Ectodermal cell (in vitro differentiated cells): ENCODE results near the gene STRADB.
"Not testable (repeated sequence)": the region's sequence is repeated elsewhere in the genome, so short reads cannot be mapped to it uniquely, and the experiment has no call there.

Source experiments
- H3K27ac ChIP-seq: 2 replicates; pipeline ENCODE4 v1.7.0; 2013; ENCODE audit warnings: mild to moderate bottlenecking, low read depth, low read length; ENCODE audit not compliant: insufficient read depth, poor library complexity, severe bottlenecking
- H3K27me3 ChIP-seq: 2 replicates; pipeline ENCODE4 v1.7.0; 2013; ENCODE audit warnings: mild to moderate bottlenecking, low read length; ENCODE audit not compliant: insufficient read depth, control insufficient read depth, poor library complexity, severe bottlenecking
- H3K36me3 ChIP-seq: one replicate; pipeline ENCODE4 v1.7.0; 2013; ENCODE audit warnings: low read length; ENCODE audit not compliant: control insufficient read depth, insufficient read depth
- H3K4me1 ChIP-seq: one replicate; pipeline ENCODE4 v1.7.0; 2013; ENCODE audit warnings: low read length; ENCODE audit not compliant: control insufficient read depth, insufficient read depth
- H3K4me3 ChIP-seq: 2 replicates; pipeline ENCODE4 v1.7.0; 2013; ENCODE audit warnings: low read depth, low read length, control low read depth; ENCODE audit not compliant: insufficient read depth
- H3K9me3 ChIP-seq: 2 replicates; pipeline ENCODE4 v1.7.0; 2013; ENCODE audit warnings: mild to moderate bottlenecking, low read length, moderate library complexity; ENCODE audit not compliant: control insufficient read depth
- WGBS, 2 experiments: methylation state at CpG; one replicate each; pipeline ENCODE4 v1.1.7; 2013; ENCODE audit warnings: missing lambda C conversion rate in 2 of 2; 5-methylcytosine and 5-hydroxymethylcytosine counted together

STRADB gene

GRCh38 chr2:201466050-201466675 lies 14.6 kb downstream of the STRADB start:
- Histone ChIP-seq H3K27me3 (no peaks in the 10 kb centered on the region), H3K4me3 (no peak overlapping the region), H3K9me3 (no peaks in the 10 kb centered on the region), H3K27ac (no peak overlapping the region), H3K4me1 (no peaks in the 10 kb centered on the region), H3K36me3 (no peaks in the 10 kb centered on the region)
- WGBS, 2 experiments = 91 to 100% methylated on average over 2 to 3 of the region's 3 CpGs

- no peaks in the 10 kb centered on the region for H3K36me3 ChIP-seq
- H3K4me1 ChIP-seq = no peaks in the 10 kb centered on the region
- no peak overlapping the region for H3K4me3 ChIP-seq
- H3K27ac ChIP-seq = no peak overlapping the region
- no peaks in the 10 kb centered on the region for H3K27me3 ChIP-seq
- no peaks in the 10 kb centered on the region for H3K9me3 ChIP-seq
These were observed 16.1 kb downstream of the STRADB start for GRCh38 chr2:201467666-201468065.

GRCh38 chr2:201470821-201471731 lies 19.5 kb downstream of the STRADB start:
- Histone ChIP-seq H3K27me3 (no peaks in the 10 kb centered on the region), H3K4me3 (no peak overlapping the region), H3K4me1 (no peaks in the 10 kb centered on the region), H3K27ac (peak overlapping the region; percentile 6), H3K9me3 (no peaks in the 10 kb centered on the region), H3K36me3 (no peaks in the 10 kb centered on the region)
- 50 to 51% methylated on average over 7 to 9 of the region's 9 CpGs for WGBS, 2 experiments

- H3K4me3 ChIP-seq = no peak overlapping the region
- 100% methylated on average over 1 to 3 of the region's 3 CpGs for WGBS, 2 experiments
- H3K4me1 ChIP-seq = no peaks in the 10 kb centered on the region
- no peaks in the 10 kb centered on the region for H3K36me3 ChIP-seq
- H3K27ac ChIP-seq = no peak overlapping the region
- H3K9me3 ChIP-seq = no peaks in the 10 kb centered on the region
- no peaks in the 10 kb centered on the region for H3K27me3 ChIP-seq
These were observed 20.3 kb downstream of the STRADB start for GRCh38 chr2:201471732-201472393.

GRCh38 chr2:201472411-201472810 lies 20.9 kb downstream of the STRADB start:
- WGBS, 2 experiments = 94 to 96% methylated on average over 3 of the region's 3 CpGs
- Histone ChIP-seq H3K36me3 (no peaks in the 10 kb centered on the region), H3K4me3 (no peak overlapping the region), H3K4me1 (no peaks in the 10 kb centered on the region), H3K27me3 (no peaks in the 10 kb centered on the region), H3K27ac (no peak overlapping the region), H3K9me3 (no peaks in the 10 kb centered on the region)

- no peaks in the 10 kb centered on the region for H3K36me3 ChIP-seq
- 93 to 97% methylated on average over 4 of the region's 4 CpGs for WGBS, 2 experiments
These were observed 31.0 kb downstream of the STRADB start for GRCh38 chr2:201482543-201482942.

GRCh38 chr2:201483342-201483741 lies 31.8 kb downstream of the STRADB start:
- Histone ChIP-seq H3K27me3 (no peaks in the 10 kb centered on the region), H3K4me1 (no peaks in the 10 kb centered on the region), H3K36me3 (no peaks in the 10 kb centered on the region), H3K27ac (no peak overlapping the region), H3K9me3 (no peaks in the 10 kb centered on the region), H3K4me3 (no peak overlapping the region)
- WGBS, 2 experiments = 45 to 50% methylated on average over 1 of the region's 1 CpG

More at GRCh38 chr2:201482543-201482942, 31.0 kb downstream of the STRADB start:
- Histone ChIP-seq H3K4me3 (no peak overlapping the region), H3K4me1 (no peaks in the 10 kb centered on the region), H3K27ac (no peak overlapping the region), H3K27me3 (no peaks in the 10 kb centered on the region), H3K9me3 (no peaks in the 10 kb centered on the region)

GRCh38 chr2:201483758-201484157 lies 32.2 kb downstream of the STRADB start:
- 78 to 82% methylated on average over 4 of the region's 4 CpGs for WGBS, 2 experiments
- H3K27me3 ChIP-seq, H3K4me3 ChIP-seq, H3K36me3 ChIP-seq, H3K9me3 ChIP-seq, H3K27ac ChIP-seq, H3K4me1 ChIP-seq: not testable (repeated sequence)

- H3K27me3 ChIP-seq = no peaks in the 10 kb centered on the region
- 87 to 94% methylated on average over 4 of the region's 4 CpGs for WGBS, 2 experiments
These were observed 33.3 kb downstream of the STRADB start for GRCh38 chr2:201484805-201485204.

GRCh38 chr2:201490291-201490690 lies 38.8 kb downstream of the STRADB start:
- WGBS, 2 experiments = 95 to 98% methylated on average over 4 of the region's 4 CpGs
- H3K36me3 ChIP-seq = no peaks in the 10 kb centered on the region
- H3K9me3 ChIP-seq = no peaks in the 10 kb centered on the region
- H3K27me3 ChIP-seq = no peaks in the 10 kb centered on the region
- no peak overlapping the region for H3K27ac ChIP-seq
- H3K4me3 ChIP-seq = no peak overlapping the region
- no peaks in the 10 kb centered on the region for H3K4me1 ChIP-seq

More at GRCh38 chr2:201484805-201485204, 33.3 kb downstream of the STRADB start:
- Histone ChIP-seq H3K9me3 (no peaks in the 10 kb centered on the region), H3K36me3 (no peaks in the 10 kb centered on the region), H3K27ac (no peak overlapping the region), H3K4me1 (no peaks in the 10 kb centered on the region), H3K4me3 (no peak overlapping the region)
